ENCODE results near the gene CUL1. TPM values are rescaled to one million over a fixed set of nuclear protein-coding genes. Genes with fewer than 3 reads are reported as not detected.

Gene CUL1
- total RNA-seq, 1 experiment from 2014 or later = 49.2 TPM

DNA sequence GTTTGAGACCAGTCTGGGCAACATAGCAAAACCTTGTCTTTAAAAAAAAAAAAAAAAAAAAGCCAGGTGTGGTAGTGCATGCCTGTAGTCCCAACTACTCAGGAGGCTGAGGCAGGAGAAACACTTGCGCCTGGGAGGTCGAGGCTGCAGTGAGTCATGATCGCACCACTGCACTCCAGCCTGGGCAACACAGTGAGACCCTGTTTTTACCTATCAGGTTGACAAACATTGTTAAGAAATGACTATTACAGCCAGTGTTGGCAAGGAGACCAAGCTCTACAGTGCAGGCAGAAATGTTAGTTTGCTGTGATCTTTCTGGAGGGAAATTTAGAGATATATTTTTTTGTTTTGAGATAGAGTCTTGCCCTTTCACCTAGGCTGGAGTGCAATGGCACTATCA, 37.3 kb downstream of the CUL1 start:
- intact Hi-C loops (cut with micrococcal nuclease) = no loop called here
- Mint-ChIP-seq H3K4me1 (ENCODE audit: insufficient read depth, unreplicated experiment) (peaks cover 5% of the 10 kb centered on the region), H3K27me3 (ENCODE audit: insufficient read depth, unreplicated experiment) (no peaks in the 10 kb centered on the region), H3K27ac (ENCODE audit: low read depth, unreplicated experiment) (no peak overlapping the region), H3K36me3 (ENCODE audit: insufficient read depth, unreplicated experiment) (peaks cover 66% of the 10 kb centered on the region), H3K4me3 (ENCODE audit: unreplicated experiment) (no peak overlapping the region), H3K9me3 (ENCODE audit: unreplicated experiment) (no peaks in the 10 kb centered on the region)
- DNase-seq (ENCODE audit: unreplicated experiment) = no peak
- CTCF ChIA-PET = interaction anchor here (0.6 kb wide), 1 partner anchor 10 kb away, joined by 3 read pairs; no protein-coding TSS in a partner anchor
- TF ChIP-seq, protein P1, sequence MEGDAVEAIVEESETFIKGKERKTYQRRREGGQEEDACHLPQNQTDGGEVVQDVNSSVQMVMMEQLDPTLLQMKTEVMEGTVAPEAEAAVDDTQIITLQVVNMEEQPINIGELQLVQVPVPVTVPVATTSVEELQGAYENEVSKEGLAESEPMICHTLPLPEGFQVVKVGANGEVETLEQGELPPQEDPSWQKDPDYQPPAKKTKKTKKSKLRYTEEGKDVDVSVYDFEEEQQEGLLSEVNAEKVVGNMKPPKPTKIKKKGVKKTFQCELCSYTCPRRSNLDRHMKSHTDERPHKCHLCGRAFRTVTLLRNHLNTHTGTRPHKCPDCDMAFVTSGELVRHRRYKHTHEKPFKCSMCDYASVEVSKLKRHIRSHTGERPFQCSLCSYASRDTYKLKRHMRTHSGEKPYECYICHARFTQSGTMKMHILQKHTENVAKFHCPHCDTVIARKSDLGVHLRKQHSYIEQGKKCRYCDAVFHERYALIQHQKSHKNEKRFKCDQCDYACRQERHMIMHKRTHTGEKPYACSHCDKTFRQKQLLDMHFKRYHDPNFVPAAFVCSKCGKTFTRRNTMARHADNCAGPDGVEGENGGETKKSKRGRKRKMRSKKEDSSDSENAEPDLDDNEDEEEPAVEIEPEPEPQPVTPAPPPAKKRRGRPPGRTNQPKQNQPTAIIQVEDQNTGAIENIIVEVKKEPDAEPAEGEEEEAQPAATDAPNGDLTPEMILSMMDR (IDR thresholded peaks at IDR 0.05; ENCODE audit: unreplicated experiment) = no peak
- POLR2A ChIA-PET = interaction anchor here (1.4 kb wide), 1 partner anchor 10 kb away, joined by 4 read pairs; no protein-coding TSS in a partner anchor
- no TSS peak for BruUV-seq (replicated peaks)

DNA sequence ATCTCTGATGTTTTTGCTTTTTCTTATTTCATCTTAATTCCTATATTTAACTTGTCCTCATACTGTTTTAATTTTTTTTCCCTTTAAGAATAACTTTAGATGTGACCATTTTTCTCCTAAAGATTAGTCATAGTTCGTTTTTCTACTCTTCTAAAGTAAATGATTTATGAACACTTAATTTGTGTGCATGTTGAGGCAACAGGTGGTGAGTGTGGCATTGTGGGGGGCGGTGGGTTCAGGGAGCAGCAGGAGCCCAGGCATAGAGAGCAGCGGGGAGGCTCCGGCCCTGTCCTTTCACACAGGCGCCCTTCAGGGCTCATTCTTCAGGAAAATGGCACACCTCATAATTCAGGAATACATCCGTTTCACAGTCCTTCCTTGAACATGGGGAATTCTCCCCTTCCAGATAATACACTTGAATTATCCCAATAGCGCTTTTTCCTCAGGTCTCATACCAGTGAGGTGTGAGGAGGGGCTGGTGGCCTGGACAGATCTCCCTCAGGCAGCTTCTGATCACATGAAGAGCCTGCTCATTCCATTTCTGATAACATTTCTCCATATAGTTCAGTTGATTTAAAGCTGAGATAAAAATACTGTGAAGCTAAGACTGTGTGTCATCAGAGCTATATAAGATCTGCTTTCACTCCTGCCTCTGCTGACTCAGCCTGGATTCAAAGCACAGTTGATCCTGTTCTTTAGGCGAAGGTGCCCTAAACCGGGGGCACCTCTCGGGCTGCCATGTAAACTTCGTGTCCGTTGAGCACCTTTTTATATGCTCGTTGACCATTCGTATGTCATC, 40.2 kb downstream of the CUL1 start:
- no peaks in the 10 kb centered on the region for H3K4me1 Mint-ChIP-seq (ENCODE audit: insufficient read depth, unreplicated experiment)
- H3K36me3 Mint-ChIP-seq (ENCODE audit: insufficient read depth, unreplicated experiment) = peaks cover 65% of the 10 kb centered on the region
- ChIA-PET CTCF (no interaction called here), POLR2A (interaction anchor here (0.6 to 1.7 kb wide), 2 partner anchors 9 to 39 kb away, joined by 3 to 4 read pairs; no protein-coding TSS in a partner anchor)
- no peaks in the 10 kb centered on the region for H3K9me3 Mint-ChIP-seq (ENCODE audit: unreplicated experiment)
- H3K27ac Mint-ChIP-seq (ENCODE audit: low read depth, unreplicated experiment) = no peak overlapping the region
- DNase-seq (ENCODE audit: unreplicated experiment) = no peak
- intact Hi-C loops (cut with micrococcal nuclease) = no loop called here
- no peak overlapping the region for H3K4me3 Mint-ChIP-seq (ENCODE audit: unreplicated experiment)
- no TSS peak for BruUV-seq (replicated peaks)
- TF ChIP-seq, protein P1 (IDR thresholded peaks at IDR 0.05; ENCODE audit: unreplicated experiment) = no peak
- no peaks in the 10 kb centered on the region for H3K27me3 Mint-ChIP-seq (ENCODE audit: insufficient read depth, unreplicated experiment)

DNA sequence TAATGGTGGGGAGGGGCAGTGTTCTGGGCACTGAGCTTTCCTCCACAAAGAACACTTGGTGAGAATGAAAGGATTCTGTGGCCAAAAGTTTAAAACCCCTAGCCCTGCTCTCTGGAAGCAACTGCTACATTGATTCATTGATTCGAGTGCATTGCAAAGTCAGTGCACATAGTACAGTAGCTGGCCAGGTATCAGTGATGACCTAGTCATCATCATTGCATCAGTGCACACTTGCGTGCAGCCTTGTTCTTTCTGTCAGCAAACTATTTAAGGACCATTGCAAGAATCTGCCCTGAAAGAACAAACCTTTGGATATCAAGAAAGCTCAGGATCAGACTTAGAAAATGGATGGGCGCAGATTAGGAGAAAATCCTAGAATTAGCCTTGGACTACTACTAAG, 47.4 kb downstream of the CUL1 start:
- Mint-ChIP-seq H3K4me3 (ENCODE audit: unreplicated experiment) (no peak overlapping the region), H3K9me3 (ENCODE audit: unreplicated experiment) (peaks cover 6% of the 10 kb centered on the region), H3K36me3 (ENCODE audit: insufficient read depth, unreplicated experiment) (peaks cover 58% of the 10 kb centered on the region), H3K4me1 (ENCODE audit: insufficient read depth, unreplicated experiment) (no peaks in the 10 kb centered on the region), H3K27me3 (ENCODE audit: insufficient read depth, unreplicated experiment) (no peaks in the 10 kb centered on the region), H3K27ac (ENCODE audit: low read depth, unreplicated experiment) (no peak overlapping the region)
- CTCF ChIA-PET = interaction anchor here (0.6 to 1.7 kb wide), 4 partner anchors 11 to 259 kb away, joined by 3 to 4 read pairs (median 4); no protein-coding TSS in a partner anchor
- TF ChIP-seq, protein P1 (IDR thresholded peaks at IDR 0.05; ENCODE audit: unreplicated experiment) = no peak
- intact Hi-C loops (cut with micrococcal nuclease) = no loop called here
- no peak for DNase-seq (ENCODE audit: unreplicated experiment)
- POLR2A ChIA-PET = interaction anchor here (1.7 kb wide), 1 partner anchor 9 kb away, joined by 4 read pairs; no protein-coding TSS in a partner anchor
- no TSS peak for BruUV-seq (replicated peaks)

DNA sequence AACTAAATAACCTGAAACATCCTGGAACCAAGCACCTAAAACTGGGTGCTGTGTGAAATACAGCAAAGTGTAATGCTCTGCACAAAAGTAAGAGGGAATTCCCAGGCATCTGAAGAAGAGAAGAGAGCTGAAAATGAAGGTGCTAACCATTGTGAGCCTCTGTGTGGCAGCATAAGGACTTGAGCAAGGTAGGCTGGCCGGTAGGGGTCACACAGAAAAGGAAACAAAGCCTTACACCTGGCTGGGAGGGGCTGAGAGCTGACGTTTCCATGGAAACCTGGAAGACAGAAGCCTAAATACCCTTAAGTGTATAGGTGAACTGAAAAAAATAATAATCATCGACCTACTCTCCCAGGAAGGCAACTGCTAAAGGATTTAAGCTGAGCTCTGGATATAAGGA, 48.6 kb downstream of the CUL1 start:
- H3K9me3 Mint-ChIP-seq (ENCODE audit: unreplicated experiment) = peaks cover 6% of the 10 kb centered on the region
- CTCF ChIA-PET = interaction anchor here (0.6 to 1.7 kb wide), 6 partner anchors 16 to 440 kb away, joined by 3 to 4 read pairs (median 4); no protein-coding TSS in a partner anchor
- no peaks in the 10 kb centered on the region for H3K4me1 Mint-ChIP-seq (ENCODE audit: insufficient read depth, unreplicated experiment)
- DNase-seq (ENCODE audit: unreplicated experiment) = no peak
- no peaks in the 10 kb centered on the region for H3K27me3 Mint-ChIP-seq (ENCODE audit: insufficient read depth, unreplicated experiment)
- intact Hi-C loops (cut with micrococcal nuclease) = no loop called here
- no peak overlapping the region for H3K27ac Mint-ChIP-seq (ENCODE audit: low read depth, unreplicated experiment)
- POLR2A ChIA-PET = interaction anchor here (0.6 kb wide), 1 partner anchor 52 kb away, joined by 3 read pairs; no protein-coding TSS in a partner anchor
- H3K4me3 Mint-ChIP-seq (ENCODE audit: unreplicated experiment) = no peak overlapping the region
- H3K36me3 Mint-ChIP-seq (ENCODE audit: insufficient read depth, unreplicated experiment) = peaks cover 52% of the 10 kb centered on the region
- BruUV-seq (replicated peaks) = no TSS peak
- TF ChIP-seq, protein P1 (IDR thresholded peaks at IDR 0.05; ENCODE audit: unreplicated experiment) = no peak

Measured in MCF 10A (cell line).